Germinal center (tissue), 1 donor: ENCODE measurements around the gene CEP63.

Source experiments
- DNase-seq: peaks from one replicate; pipeline ENCODE4 v3.0.0; 2012; ENCODE audit warnings: mixed read lengths, low spot score

Gene CEP63

GRCh38 chr3:134609821-134610431 lies 124.1 kb downstream of the CEP63 start:
- DNase-seq: no peak

DNA sequence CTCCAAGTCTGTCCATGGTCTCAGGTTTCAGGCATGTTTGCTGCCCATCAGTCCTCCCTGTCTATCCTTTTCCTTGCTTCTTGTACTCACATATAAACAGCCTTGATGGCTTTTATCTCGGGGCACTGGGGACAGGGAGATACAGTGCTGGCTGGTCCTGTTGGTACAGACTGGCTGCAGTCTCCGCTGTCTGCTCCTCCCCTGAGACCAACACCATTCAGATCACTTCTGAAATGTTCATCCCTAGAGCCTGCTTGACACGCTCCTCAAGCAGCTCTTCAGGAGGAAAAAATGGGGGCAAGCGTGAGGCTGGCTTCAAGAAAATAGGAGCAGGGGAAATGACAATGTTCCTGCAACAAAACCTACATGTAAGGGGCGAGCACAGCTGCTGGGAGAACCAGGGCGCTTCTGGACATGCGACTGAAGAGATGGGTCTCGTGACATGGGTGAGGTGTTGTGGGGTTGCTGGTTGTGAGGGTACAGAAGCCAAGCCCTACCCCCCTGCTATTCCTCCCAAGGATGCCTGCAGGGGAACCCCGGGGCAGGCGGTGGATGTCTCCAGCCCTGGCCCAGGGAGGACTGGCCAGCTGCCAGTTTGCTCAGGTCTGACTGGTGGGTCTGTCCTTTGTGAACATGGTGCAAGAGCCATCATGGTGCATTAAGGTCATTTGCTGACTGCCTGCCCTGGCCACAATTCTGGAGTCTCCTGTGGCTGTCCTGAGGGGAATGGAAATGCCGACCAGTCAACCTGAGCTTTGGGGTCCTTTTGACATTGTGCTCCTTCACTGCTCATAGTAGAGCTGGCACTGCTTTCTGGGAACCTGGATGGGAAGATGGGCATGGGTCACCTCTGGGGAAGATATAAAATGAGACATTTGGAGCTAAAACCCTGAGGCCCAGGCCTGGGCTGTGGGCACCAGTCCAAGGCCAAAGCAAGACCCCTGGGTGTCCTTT lies 124.9 kb downstream of the CEP63 start:
- DNase-seq: no peak

DNA sequence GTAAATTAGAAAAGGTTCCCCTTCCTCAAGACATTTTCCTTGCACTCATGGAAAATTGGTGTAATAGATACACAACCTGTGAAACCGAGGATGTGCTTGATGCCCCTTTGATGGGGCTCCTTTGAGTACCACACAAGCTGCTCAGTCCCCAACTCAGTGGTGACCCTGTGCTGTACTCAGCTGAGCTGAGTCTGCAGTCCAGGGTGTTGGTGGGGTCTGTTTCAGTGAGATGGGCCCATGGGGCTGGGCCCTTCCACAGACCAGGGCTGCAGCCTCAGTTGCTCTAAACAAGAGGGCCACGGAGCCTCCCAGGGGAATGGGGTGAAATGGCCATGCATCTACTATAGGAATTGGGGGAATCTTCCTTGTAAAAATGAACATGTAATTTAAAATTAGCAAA lies 125.7 kb downstream of the CEP63 start:
- no peak for DNase-seq

GRCh38 chr3:134613006-134613520 lies 127.2 kb downstream of the CEP63 start:
- no peak for DNase-seq

DNA sequence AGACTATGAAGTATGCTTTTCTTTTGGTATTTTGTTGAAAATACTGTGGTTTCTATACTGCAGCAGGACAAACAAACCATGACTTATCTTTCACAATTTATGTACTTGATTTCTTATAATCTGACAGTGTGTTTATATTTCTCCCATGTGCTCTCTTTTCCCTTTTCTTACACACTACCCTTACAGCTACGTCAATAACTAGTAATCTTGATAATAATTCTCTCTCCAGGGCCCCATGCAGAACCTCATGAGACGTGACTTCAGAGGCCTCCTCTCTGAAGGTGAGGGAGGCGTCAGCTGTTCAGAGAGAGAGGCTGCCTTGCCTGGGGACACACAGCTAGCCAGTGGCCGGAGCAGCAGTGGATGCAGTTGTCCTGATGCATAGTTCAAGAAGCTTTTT lies 129.1 kb downstream of the CEP63 start:
- DNase-seq: no peak

DNA sequence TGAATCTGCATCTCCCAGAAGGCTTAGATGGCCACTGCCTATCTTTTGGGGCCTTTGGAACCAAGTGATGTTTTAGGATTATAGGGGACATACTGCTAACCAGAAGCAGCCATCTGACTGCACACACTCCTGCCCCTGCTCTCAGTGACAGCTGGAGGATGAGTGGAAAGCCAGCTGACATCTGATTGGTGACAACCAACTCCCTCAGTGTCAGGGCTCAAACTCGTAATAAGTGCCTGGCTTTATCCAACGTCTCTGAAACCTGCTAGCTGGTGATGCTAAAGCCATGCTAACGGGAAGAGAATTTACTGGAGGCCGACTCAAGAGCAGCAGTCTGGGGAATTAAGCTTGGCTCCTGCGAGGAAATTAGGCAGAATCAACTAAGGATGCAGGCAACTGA lies 129.9 kb downstream of the CEP63 start:
- DNase-seq: no peak

GRCh38 chr3:134617608-134618477 lies 132.0 kb downstream of the CEP63 start:
- no peak for DNase-seq

DNA sequence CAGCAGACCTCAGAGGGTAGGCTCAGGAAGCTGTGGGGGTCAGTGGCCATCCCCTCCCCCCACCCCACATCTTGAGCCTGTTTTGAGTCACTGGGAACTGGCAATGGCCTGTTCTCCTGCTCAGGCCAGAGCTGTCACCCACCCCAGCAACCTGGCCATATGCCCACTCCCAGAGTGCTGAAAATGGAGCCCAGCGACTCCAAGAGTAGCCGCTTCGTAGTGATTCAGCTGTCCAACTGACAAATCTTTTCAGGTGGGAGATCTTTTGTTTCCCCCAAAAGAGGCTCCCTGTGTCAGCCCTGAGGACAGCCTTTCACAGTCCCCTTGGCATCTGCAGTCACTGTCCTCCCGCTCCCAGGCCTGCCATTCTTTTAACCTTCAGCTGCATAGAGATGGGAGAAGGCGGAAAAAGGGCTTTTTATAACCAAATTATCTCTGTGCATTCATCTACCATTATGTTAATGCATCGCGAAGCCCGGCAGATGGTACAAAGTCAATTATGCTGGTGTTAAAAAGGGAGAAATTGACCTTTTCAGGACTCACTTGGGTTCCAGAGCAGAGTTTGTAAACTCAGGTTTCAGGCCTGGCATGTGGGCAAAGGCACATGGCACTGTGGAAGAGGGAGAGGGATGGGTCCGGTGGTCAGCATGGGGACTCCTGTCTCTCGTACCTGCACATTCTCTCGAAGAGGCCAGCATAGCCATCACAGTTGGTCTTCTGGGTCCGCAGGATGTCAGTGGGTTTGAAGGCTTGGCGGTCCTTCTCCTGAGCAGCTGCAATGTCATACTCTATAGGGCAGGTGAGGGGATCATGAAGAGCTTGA lies 132.8 kb downstream of the CEP63 start:
- no peak for DNase-seq

DNA sequence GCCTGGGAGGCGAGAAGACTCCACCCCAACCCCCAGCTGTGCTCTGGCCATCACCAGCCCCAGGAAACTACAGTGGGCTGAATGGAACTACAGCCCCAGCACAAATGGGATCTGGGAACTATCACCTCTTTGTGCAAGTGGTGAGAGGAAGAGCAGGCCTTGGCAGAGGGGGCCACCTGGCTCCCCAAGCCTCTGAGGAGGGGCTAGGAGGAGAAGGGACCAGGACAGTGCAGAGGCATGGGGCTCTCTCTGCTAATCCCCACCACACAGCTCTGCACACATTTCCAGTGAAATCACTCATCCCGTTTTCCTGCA lies 133.4 kb downstream of the CEP63 start:
- DNase-seq: no peak

GRCh38 chr3:134619884-134620445 lies 134.1 kb downstream of the CEP63 start:
- DNase-seq: no peak

GRCh38 chr3:134620476-134621115 lies 134.7 kb downstream of the CEP63 start:
- DNase-seq: no peak

DNA sequence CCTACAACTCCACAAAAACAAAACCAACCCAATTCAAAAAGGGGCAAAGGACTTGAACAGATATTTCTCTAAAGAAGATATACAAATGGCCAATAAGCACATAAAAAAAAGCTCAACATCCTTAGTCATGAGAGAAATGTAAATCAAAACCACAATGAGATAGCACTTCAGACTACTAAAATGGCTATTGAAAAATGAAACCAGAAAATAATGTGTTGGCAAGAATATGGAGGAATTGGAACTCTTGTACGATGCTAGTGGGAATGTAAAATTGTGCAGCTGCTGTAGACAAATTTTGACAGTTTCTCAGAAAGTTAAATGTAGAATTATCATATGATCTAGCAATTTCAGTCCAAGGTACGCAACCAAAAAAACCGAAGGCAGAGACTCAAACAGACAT lies 136.0 kb downstream of the CEP63 start:
- DNase-seq: no peak

GRCh38 chr3:134622806-134623365 lies 137.0 kb downstream of the CEP63 start:
- no peak for DNase-seq

DNA sequence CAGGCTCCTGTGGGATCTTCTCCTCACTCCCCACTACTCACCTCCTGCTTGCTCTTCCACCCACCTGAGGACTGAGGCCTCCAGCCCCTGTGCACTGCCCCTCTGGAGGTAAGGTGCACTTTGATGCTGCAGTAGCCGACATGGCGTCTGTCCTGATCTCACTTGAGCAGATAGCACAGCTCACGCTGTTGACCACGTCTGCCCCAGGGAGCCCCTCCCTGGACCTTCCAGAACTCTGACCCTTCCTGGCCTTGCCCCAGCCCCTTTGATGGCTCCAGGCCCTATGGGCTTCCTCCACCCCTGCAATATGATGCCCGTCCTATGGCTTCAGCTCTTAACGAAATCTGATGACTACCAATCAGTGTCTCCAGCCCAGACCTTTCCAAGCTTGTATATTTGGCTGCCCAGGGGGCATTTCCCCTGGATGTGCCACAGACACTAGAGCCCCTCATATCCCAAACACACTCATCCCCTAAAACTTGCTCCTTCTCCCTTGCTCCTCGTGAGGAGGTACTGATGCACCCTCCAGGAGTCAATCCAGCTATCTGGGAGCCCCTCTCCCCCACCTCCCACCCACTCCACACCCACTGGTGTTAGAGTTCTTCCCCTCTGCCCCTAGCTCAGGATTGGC lies 137.9 kb downstream of the CEP63 start:
- DNase-seq: no peak
